Keratinocyte (primary cell): Measurements from ENCODE around the gene GAST. TPM values are rescaled to one million over a fixed set of nuclear protein-coding genes. Genes with fewer than 3 reads are reported as not detected.

Source experiments
- DNase-seq: peaks from one replicate; pipeline ENCODE4 v3.0.0-alpha.2; 2011; ENCODE audit warnings: low read depth, missing footprints, low spot score
- FAIRE-seq: peaks from 2 replicates; lab custom pipeline; 2011; peaks lifted over from hg19 to GRCh38; lab: Jason Lieb, UNC
- H2AFZ ChIP-seq: 2 replicates; pipeline ENCODE4 v1.6.0; 2012; ENCODE audit warnings: low read length, control low read depth, inconsistent platforms; ENCODE audit not compliant: control insufficient read depth
- H3K27ac ChIP-seq: 2 replicates; pipeline ENCODE4 v1.5.1; 2011; ENCODE audit warnings: low read length; ENCODE audit not compliant: control insufficient read depth, insufficient read depth
- H3K27me3 ChIP-seq: 3 replicates; pipeline ENCODE4 v1.6.0; 2011; ENCODE audit warnings: low read length; ENCODE audit not compliant: control insufficient read depth, insufficient read depth; ENCODE audit errors: extremely low read depth
- H3K36me3 ChIP-seq, 2 experiments: 2 replicates in 1 of 2; 3 replicates in 1 of 2; pipeline ENCODE4 v1.5.1; 2011; ENCODE audit warnings: low read length in 2 of 2, mild to moderate bottlenecking in 1 of 2; ENCODE audit not compliant: control insufficient read depth in 2 of 2, insufficient read depth in 2 of 2; ENCODE audit errors: extremely low read depth in 1 of 2
- H3K4me1 ChIP-seq: 3 replicates; pipeline ENCODE4 v1.5.1; 2011; ENCODE audit warnings: low read length; ENCODE audit not compliant: control insufficient read depth, insufficient read depth; ENCODE audit errors: extremely low read depth
- H3K4me2 ChIP-seq: 3 replicates; pipeline ENCODE4 v1.6.0; 2011; ENCODE audit warnings: low read depth, low read length; ENCODE audit not compliant: control insufficient read depth, insufficient read depth; ENCODE audit errors: extremely low read depth
- H3K4me3 ChIP-seq, 3 experiments: fragments of 200-600 bp in 1 of 3; sonication (generic) in 1 of 3; 2 replicates in 2 of 3; 3 replicates in 1 of 3; pipeline ENCODE4 v1.5.1; 2011 to 2016; ENCODE audit warnings: low read length in 3 of 3, mild to moderate bottlenecking in 3 of 3, control low read depth in 2 of 3, inconsistent platforms in 1 of 3, low read depth in 1 of 3, mixed read lengths in 1 of 3, mixed run types in 1 of 3, moderate library complexity in 1 of 3; ENCODE audit not compliant: control insufficient read depth in 2 of 3, insufficient read depth in 2 of 3; ENCODE audit errors: extremely low read depth in 1 of 3
- H3K79me2 ChIP-seq: 2 replicates; pipeline ENCODE4 v1.6.0; 2012; ENCODE audit warnings: low read length; ENCODE audit not compliant: control insufficient read depth, insufficient read depth
- H3K9ac ChIP-seq: 3 replicates; pipeline ENCODE4 v1.6.0; 2011; ENCODE audit warnings: low read length; ENCODE audit not compliant: control insufficient read depth, insufficient read depth; ENCODE audit errors: extremely low read depth
- H3K9me1 ChIP-seq: 3 replicates; pipeline ENCODE4 v1.6.0; 2011; ENCODE audit warnings: low read length; ENCODE audit not compliant: control insufficient read depth, insufficient read depth; ENCODE audit errors: extremely low read depth
- H3K9me3 ChIP-seq: 2 replicates; pipeline ENCODE4 v1.5.1; 2012; ENCODE audit warnings: low read depth, low read length; ENCODE audit not compliant: control insufficient read depth
- H4K20me1 ChIP-seq: 3 replicates; pipeline ENCODE4 v1.6.0; 2011; ENCODE audit warnings: low read length; ENCODE audit not compliant: control insufficient read depth, insufficient read depth; ENCODE audit errors: extremely low read depth
- EZH2 ChIP-seq: IDR thresholded peaks from one replicate; pipeline ENCODE4 v1.6.1; 2012; ENCODE audit warnings: inconsistent platforms, mild to moderate bottlenecking, low read length, moderate library complexity
- dilution Hi-C: fragments of 300-500 bp; cut with MboI; formaldehyde crosslinking; loops from one replicate; pipeline ENCODE4 v1.7.0; 2020; ENCODE audit warnings: low sequenced_read_pairs; ENCODE audit not compliant: extremely low pct_ligation_motif_present
- polyA minus RNA-seq, 3 experiments: library from RNA; depleted of rRNA, polyadenylated mRNA; stranded (reverse); fragments of >200 nt; gene quantifications; 1 replicate in 1 of 3; 2 replicates in 1 of 3; 3 replicates in 1 of 3; pipeline ENCODE4 v1.2.3, GENCODE V29; 2011
- polyA plus RNA-seq, 5 experiments: library from polyadenylated mRNA; depleted of rRNA in 3 of 5; stranded (reverse) in 3 of 5; stranded (forward) in 1 of 5; unstranded in 1 of 5; fragments of >200 nt; gene quantifications; 1 replicate in 1 of 5; 2 replicates in 3 of 5; 3 replicates in 1 of 5; pipeline versions ENCODE4 v1.2.1 to v1.2.3, GENCODE V29; 2011 to 2012; ENCODE audit warnings: missing spikeins in 2 of 5, low read depth in 1 of 5, low replicate concordance in 1 of 5
- TF ChIP-seq, protein P1 (sequence below), 3 experiments: IDR thresholded peaks in 1 of 3; conservative IDR thresholded peaks in 1 of 3; optimal IDR thresholded peaks in 1 of 3; 2 replicates in 2 of 3; 3 replicates in 1 of 3; pipeline versions ENCODE3 to v1.5.1; 2011; ENCODE audit warnings: low read length in 3 of 3, mild to moderate bottlenecking in 3 of 3, moderate library complexity in 2 of 3, control low read depth in 1 of 3, inconsistent platforms in 1 of 3; ENCODE audit not compliant: insufficient read depth in 2 of 3; ENCODE audit errors: extremely low read depth in 1 of 3

The GAST gene, protein sequence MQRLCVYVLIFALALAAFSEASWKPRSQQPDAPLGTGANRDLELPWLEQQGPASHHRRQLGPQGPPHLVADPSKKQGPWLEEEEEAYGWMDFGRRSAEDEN
- polyA plus RNA-seq: 0.40 to 4.8 TPM (median 0.87 TPM) in 3 replicates
- 4.0 TPM for polyA plus RNA-seq (2011; ENCODE audit: low read depth)
- 2.4 and 3.9 TPM in 2 replicates for polyA plus RNA-seq (2011; cell fraction: cytosol; rRNA removed)
- 1.4 and 2.1 TPM in 2 replicates for polyA plus RNA-seq (2011; cell fraction: nucleus; rRNA removed)
- 2.0 and 15.0 TPM in 2 replicates for polyA plus RNA-seq (2012; ENCODE audit: low replicate concordance)
- polyA minus RNA-seq: 0.76 TPM in 1 of 3 replicates, not detected in the others
- not detected for polyA minus RNA-seq (2011; cell fraction: cytosol; rRNA and poly(A)+ RNA removed)
- not detected in 2 replicates for polyA minus RNA-seq (2011; cell fraction: nucleus; rRNA and poly(A)+ RNA removed)

DNA sequence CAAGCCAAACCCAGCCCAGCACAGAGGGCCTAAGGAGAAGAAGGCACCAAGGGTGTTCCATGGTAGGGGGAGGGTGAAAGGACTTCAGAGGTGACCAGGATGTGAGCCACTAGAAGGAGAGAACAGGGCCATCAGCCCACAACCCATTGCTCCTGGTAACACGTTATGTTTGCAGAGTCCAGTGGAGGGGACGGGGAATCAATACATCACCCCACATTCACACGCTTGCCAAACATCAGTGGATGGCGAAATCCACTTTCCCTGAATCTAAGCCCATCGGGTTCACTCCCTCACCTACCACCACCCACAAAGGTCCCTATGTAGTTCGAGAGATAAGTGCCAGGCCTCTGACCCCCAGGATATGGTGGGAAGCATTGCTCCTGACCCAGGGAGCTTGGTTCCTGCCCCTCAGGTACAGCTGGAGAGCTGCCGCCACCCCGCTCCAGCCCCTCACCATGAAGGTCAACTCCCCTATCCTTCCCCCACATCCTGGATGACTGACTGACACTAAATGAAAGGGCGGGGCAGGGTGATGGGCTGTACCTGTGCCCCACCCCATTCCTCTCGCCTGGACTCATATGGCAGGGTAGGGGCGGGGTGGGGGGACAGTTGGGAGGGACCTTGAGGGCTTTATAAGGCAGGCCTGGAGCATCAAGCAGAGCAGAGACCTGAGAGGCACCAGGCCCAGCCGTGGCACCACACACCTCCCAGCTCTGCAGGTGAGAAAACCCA lies at the start of gene GAST:
TSS of gene GAST (plus strand) at position 663 of the 732 bp plus-strand sequence. CDS start 3,106 bp downstream, outside the sequence.
- Histone ChIP-seq H3K4me3 (no peak within 1 kb of the TSS), H3K4me1 (peaks cover 12% of the 10 kb centered on the region), H3K9ac (no peak within 1 kb of the TSS), H3K9me1 (no peaks in the 10 kb centered on the region), H2AFZ (no peak within 1 kb of the TSS), H3K27ac (no peak within 1 kb of the TSS), H3K9me3 (no peaks in the 10 kb centered on the region), H4K20me1 (no peaks in the 10 kb centered on the region), H3K79me2 (no peaks in the 10 kb centered on the region), H3K27me3 (no peaks in the 10 kb centered on the region), H3K36me3 (no peaks in the 10 kb centered on the region), H3K4me2 (no peak within 1 kb of the TSS)
- no peak for TF ChIP-seq EZH2
- DNase-seq (no peak), FAIRE-seq (no peak)
- dilution Hi-C loops: no loop called here

DNA sequence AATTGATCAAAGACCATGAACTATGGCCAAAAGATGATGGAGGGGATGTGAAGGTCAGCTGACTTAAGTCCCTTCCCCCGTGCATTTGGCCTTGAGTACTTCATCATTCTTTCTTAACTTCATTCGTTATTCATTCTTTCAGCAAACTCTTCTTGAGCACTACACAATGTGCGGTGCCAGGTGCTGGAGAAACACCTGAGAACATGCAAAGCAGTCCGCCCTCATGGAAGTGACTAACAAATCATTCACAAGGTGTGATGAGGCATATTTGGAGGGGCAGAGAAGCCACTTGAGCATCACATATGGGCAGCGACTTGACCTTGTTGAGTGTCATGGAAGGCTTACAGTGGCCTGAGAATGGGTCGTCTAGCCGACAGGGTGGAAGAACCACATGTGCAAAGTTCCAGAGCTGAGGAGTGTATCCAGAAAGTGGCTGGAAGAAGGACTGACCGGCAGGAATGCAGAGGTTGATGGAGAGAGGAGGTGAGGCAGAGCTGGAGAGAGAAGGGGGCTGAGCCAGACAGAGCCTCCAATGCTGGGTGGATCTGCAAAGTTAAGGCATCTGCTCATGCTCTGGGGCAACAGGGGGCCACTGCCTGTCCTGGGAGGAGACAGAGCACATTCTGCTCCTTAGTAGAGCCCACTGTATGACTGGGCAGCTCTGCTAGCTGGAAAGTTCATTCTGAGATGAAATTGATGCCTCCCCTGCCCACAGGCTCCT lies 48.5 kb upstream of the GAST start:
- DNase-seq: peak; percentile 91
- Histone ChIP-seq H3K9me1 (no peaks in the 10 kb centered on the region), H3K9me3 (no peaks in the 10 kb centered on the region), H2AFZ (no peak overlapping the region), H3K4me1 (peaks cover 73% of the 10 kb centered on the region), H4K20me1 (no peaks in the 10 kb centered on the region), H3K79me2 (no peaks in the 10 kb centered on the region), H3K9ac (peak overlapping the region; percentile 62), H3K27me3 (no peaks in the 10 kb centered on the region), H3K36me3 (no peaks in the 10 kb centered on the region), H3K4me2 (peak overlapping the region; percentile 38), H3K27ac (peak overlapping the region; percentile 66), H3K4me3 (peak overlapping the region in 2 of 3 experiments; percentile 11 to 26)
- TF ChIP-seq, protein P1, sequence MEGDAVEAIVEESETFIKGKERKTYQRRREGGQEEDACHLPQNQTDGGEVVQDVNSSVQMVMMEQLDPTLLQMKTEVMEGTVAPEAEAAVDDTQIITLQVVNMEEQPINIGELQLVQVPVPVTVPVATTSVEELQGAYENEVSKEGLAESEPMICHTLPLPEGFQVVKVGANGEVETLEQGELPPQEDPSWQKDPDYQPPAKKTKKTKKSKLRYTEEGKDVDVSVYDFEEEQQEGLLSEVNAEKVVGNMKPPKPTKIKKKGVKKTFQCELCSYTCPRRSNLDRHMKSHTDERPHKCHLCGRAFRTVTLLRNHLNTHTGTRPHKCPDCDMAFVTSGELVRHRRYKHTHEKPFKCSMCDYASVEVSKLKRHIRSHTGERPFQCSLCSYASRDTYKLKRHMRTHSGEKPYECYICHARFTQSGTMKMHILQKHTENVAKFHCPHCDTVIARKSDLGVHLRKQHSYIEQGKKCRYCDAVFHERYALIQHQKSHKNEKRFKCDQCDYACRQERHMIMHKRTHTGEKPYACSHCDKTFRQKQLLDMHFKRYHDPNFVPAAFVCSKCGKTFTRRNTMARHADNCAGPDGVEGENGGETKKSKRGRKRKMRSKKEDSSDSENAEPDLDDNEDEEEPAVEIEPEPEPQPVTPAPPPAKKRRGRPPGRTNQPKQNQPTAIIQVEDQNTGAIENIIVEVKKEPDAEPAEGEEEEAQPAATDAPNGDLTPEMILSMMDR (optimal IDR thresholded peaks at IDR 0.05 in 1 of 3, IDR thresholded peaks at IDR 0.05 in 1 of 3, conservative IDR thresholded peaks at IDR 0.05 in 1 of 3; ENCODE audit: extremely low read depth in 1 of 3, insufficient read depth in 2 of 3, low read length in 3 of 3): no peak
- no peak for TF ChIP-seq EZH2
- dilution Hi-C loops: no loop called here
- peak; percentile 93 for FAIRE-seq
